Ovary (tissue), 9 donors: Measurements from ENCODE around the gene MAP3K1. TPM values are rescaled to one million over a fixed set of nuclear protein-coding genes. Genes with fewer than 3 reads are reported as not detected.
"Not testable (repeated sequence)": the region's sequence is repeated elsewhere in the genome, so short reads cannot be mapped to it uniquely, and the experiment has no call there.

Experiments used
- DNase-seq, 5 donors: peaks; one replicate each; pipeline ENCODE4 v3.0.0-alpha.2; 2019 to 2020
- H3K27ac ChIP-seq, 2 donors: fragments of 200-600 bp; one replicate each; pipeline versions ENCODE4 v1.5.1 to v1.8.0; 2019 to 2022
- H3K27me3 ChIP-seq: fragments of 200-600 bp; one replicate; pipeline ENCODE4 v1.8.0; 2022
- H3K36me3 ChIP-seq: fragments of 200-600 bp; sonication (generic); one replicate; pipeline ENCODE4 v1.5.1; 2019
- H3K4me1 ChIP-seq: one replicate; pipeline ENCODE4 v1.8.1; 2013; ENCODE audit warnings: mild to moderate bottlenecking, moderate library complexity; ENCODE audit not compliant: insufficient read depth
- H3K4me3 ChIP-seq: fragments of 200-600 bp; sonication (generic); one replicate; pipeline ENCODE4 v1.5.1; 2017
- H3K9me3 ChIP-seq, 2 donors: fragments of 200-600 bp in 1 of 2; sonication (generic) in 1 of 2; one replicate each; pipeline versions ENCODE4 v1.5.1 to v1.8.1; 2013 to 2019; ENCODE audit warnings: mild to moderate bottlenecking in 1 of 2, moderate library complexity in 1 of 2
- EP300 ChIP-seq: sonication (generic); formaldehyde crosslinking; IDR thresholded peaks from one replicate; pipeline ENCODE4 v1.6.1; 2017; ENCODE audit warnings: antibody characterized with exemption
- POLR2A ChIP-seq: fragments of 450-650 bp; IDR thresholded peaks from one replicate; pipeline ENCODE4 v1.6.1; 2017; ENCODE audit warnings: antibody characterized with exemption, mild to moderate bottlenecking, moderate library complexity
- WGBS, 3 donors: extraction: QIAGEN DNeasy Blood & Tissue Kit in 1 of 3; methylation state at CpG; one replicate each; pipeline versions ENCODE4 v1.1.5 to v1.1.7; 2013 to 2017; 5-methylcytosine and 5-hydroxymethylcytosine counted together
- intact Hi-C, 4 donors: fragments of 100-400 bp; cut with DNase I; formaldehyde crosslinking; loops; one replicate each; pipeline versions ENCODE4 v1.11.0 to v1.15.1; 2022 to 2023
- polyA plus RNA-seq, 2 donors: library from polyadenylated mRNA; stranded (reverse); fragments of 200-250 nt in 1 of 2; fragments of 350-450 nt in 1 of 2; fragmentation: Illumina TruSeq in 1 of 2; extraction: RNeasy Lipid Tissue Mini Kit (QIAGEN cat#74804) in 1 of 2; gene quantifications; one replicate each; pipeline ENCODE4 v1.2.3, GENCODE V29; 2013 to 2014
- total RNA-seq, 7 donors: library from RNA; depleted of rRNA in 2 of 7; stranded (reverse); fragments of >200 nt in 2 of 7; fragmentation: NEBNext Ultra II Directional in 3 of 7; extraction: Animal tissue kit (Norgen Biotek cat#: 25700) in 3 of 7; gene quantifications; one replicate each; pipeline versions ENCODE4 v1.1.0 to v1.2.4, GENCODE V29; 2016 to 2023
- TF ChIP-seq, protein P1 (sequence below), 3 donors: fragments of 450-650 bp in 2 of 3; fragments of 200-600 bp in 1 of 3; IDR thresholded peaks; one replicate each; pipeline versions ENCODE4 v1.5.1 to v1.8.0; 2016 to 2022; ENCODE audit warnings: antibody characterized with exemption in 3 of 3, mild to moderate bottlenecking in 1 of 3
- donor health status: DM: no; HTN: no; CAD: no; lungs with moderate emphysema.
- donor health status: DM: no; HTN: no; CAD: no.
- donor health status: Bipolar disorder and iron deficiency.
- donor health status: DM: yes; HTN: yes; CAD: no.
- donor health status: DM: no; HTN: no; CAD: no.
- donor health status: DM: yes; HTN: yes; CAD: no.

Gene MAP3K1
- total and polyA plus RNA-seq, 9 donors = 5.4 to 29.8 (median 21.6) TPM

- WGBS, 3 donors = 24 to 48% (median 37%) methylated on average over 3 of the region's 3 CpGs
- TF ChIP-seq EP300 = no peak
- TF ChIP-seq, protein P1, sequence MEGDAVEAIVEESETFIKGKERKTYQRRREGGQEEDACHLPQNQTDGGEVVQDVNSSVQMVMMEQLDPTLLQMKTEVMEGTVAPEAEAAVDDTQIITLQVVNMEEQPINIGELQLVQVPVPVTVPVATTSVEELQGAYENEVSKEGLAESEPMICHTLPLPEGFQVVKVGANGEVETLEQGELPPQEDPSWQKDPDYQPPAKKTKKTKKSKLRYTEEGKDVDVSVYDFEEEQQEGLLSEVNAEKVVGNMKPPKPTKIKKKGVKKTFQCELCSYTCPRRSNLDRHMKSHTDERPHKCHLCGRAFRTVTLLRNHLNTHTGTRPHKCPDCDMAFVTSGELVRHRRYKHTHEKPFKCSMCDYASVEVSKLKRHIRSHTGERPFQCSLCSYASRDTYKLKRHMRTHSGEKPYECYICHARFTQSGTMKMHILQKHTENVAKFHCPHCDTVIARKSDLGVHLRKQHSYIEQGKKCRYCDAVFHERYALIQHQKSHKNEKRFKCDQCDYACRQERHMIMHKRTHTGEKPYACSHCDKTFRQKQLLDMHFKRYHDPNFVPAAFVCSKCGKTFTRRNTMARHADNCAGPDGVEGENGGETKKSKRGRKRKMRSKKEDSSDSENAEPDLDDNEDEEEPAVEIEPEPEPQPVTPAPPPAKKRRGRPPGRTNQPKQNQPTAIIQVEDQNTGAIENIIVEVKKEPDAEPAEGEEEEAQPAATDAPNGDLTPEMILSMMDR (IDR thresholded peaks at IDR 0.05) = no peak
- Histone ChIP-seq H3K4me3 (no peak overlapping the region), H3K27me3 (no peaks in the 10 kb centered on the region), H3K4me1 (no peaks in the 10 kb centered on the region), H3K9me3 (no peaks in the 10 kb centered on the region), H3K36me3 (no peaks in the 10 kb centered on the region), H3K27ac (no peak overlapping the region)
- intact Hi-C loops = no loop called here
- no peak for DNase-seq
Measured at GRCh38 chr5:56774957-56775356, 40.4 kb upstream of the MAP3K1 start.

DNA sequence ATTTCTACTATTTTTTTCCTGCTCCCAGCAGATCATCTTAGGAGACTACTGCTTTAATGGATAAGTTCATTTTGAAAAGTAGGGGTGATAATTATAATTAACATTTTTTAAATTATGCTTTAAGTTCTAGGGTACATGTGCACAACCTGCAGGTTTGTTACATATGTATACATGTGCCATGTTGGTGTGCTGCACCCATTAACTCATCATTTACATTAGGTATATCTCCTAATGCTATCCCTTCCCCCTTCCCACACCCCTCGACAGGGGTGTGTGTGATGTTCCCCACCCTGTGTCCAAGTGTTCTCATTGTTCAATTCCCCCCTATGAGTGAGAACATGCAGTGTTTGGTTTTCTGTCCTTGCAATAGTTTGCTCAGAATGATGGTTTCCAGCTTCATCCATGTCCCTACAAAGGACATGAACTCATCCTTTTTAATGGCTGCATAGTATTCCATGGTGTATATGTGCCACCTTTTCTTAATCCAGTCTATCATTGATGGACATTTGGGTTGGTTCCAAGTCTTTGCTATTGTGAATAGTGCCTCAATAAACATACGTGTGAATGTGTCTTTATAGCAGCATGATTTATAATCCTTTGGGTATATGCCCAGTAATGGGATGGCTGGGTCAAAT is 39.0 kb upstream of the MAP3K1 start:
- DNase-seq, H3K4me3 ChIP-seq, H3K27ac ChIP-seq, H3K9me3 ChIP-seq, H3K4me1 ChIP-seq, H3K36me3 ChIP-seq, H3K27me3 ChIP-seq, intact Hi-C loops: not testable (repeated sequence)
- WGBS, 3 donors = 66 to 82% (median 73%) methylated on average over 2 of the region's 2 CpGs

- H3K4me3 ChIP-seq = no peak overlapping the region
- H3K4me1 ChIP-seq = no peaks in the 10 kb centered on the region
- H3K36me3 ChIP-seq = no peaks in the 10 kb centered on the region
- 52 to 71% (median 58%) methylated on average over 2 of the region's 2 CpGs for WGBS, 3 donors
- no peak overlapping the region for H3K27ac ChIP-seq
- no peak for DNase-seq
- no peak for TF ChIP-seq EP300
- no peak for TF ChIP-seq POLR2A
- TF ChIP-seq, protein P1 (IDR thresholded peaks at IDR 0.05) = no peak
- no peaks in the 10 kb centered on the region for H3K9me3 ChIP-seq
- no peaks in the 10 kb centered on the region for H3K27me3 ChIP-seq
- intact Hi-C loops = no loop called here
Measured at GRCh38 chr5:56783261-56783660, 32.1 kb upstream of the MAP3K1 start.

- no peak overlapping the region for H3K4me3 ChIP-seq
- H3K36me3 ChIP-seq = no peaks in the 10 kb centered on the region
- no peaks in the 10 kb centered on the region for H3K9me3 ChIP-seq
- WGBS, 3 donors = 40 to 71% (median 58%) methylated on average over 2 of the region's 2 CpGs
- no peaks in the 10 kb centered on the region for H3K4me1 ChIP-seq
- no peak overlapping the region for H3K27ac ChIP-seq
- DNase-seq = no peak
- intact Hi-C loops = no loop called here
- H3K27me3 ChIP-seq = no peaks in the 10 kb centered on the region
- TF ChIP-seq EP300 = no peak
- TF ChIP-seq, protein P1 (IDR thresholded peaks at IDR 0.05) = no peak
- TF ChIP-seq POLR2A = no peak
Measured at GRCh38 chr5:56786346-56786745, 29.0 kb upstream of the MAP3K1 start.

- Histone ChIP-seq H3K4me3 (no peak overlapping the region), H3K27ac (no peak overlapping the region), H3K9me3 (no peaks in the 10 kb centered on the region), H3K27me3 (no peaks in the 10 kb centered on the region), H3K36me3 (no peaks in the 10 kb centered on the region), H3K4me1 (no peaks in the 10 kb centered on the region)
- intact Hi-C loops = no loop called here
- no peak for DNase-seq
- TF ChIP-seq, protein P1 (IDR thresholded peaks at IDR 0.05) = no peak
- TF ChIP-seq EP300 (no peak), POLR2A (no peak)
- WGBS, 3 donors = 86 to 91% (median 89%) methylated on average over 3 of the region's 3 CpGs
Measured at GRCh38 chr5:56791396-56791795, 24.0 kb upstream of the MAP3K1 start.
